ENCODE results near the gene RELA.
A peak's percentile ranks its signal among the peaks of the same experiment; 100 is the strongest.

The RELA gene

GRCh38 chr11:65621460-65621859 lies 41.3 kb downstream of the RELA start:
- Histone ChIP-seq H3K9ac (ENCODE audit: low read depth, low read length) (no peak overlapping the region), H3K27me3 (ENCODE audit: control insufficient read depth, insufficient read depth, low read length) (no peaks in the 10 kb centered on the region), H3K9me3 (ENCODE audit: control insufficient read depth, insufficient read depth, low read length) (no peaks in the 10 kb centered on the region), H3K4me1 (ENCODE audit: control insufficient read depth, insufficient read depth, low read length) (no peaks in the 10 kb centered on the region), H3K36me3 (ENCODE audit: control insufficient read depth, insufficient read depth, low read length) (peaks cover 66% of the 10 kb centered on the region), H3K4me3 (ENCODE audit: low read depth, low read length) (no peak overlapping the region)

GRCh38 chr11:65620666-65621065 lies 42.0 kb downstream of the RELA start:
- H3K36me3 ChIP-seq (ENCODE audit: control insufficient read depth, insufficient read depth, low read length): peaks cover 58% of the 10 kb centered on the region
- H3K27me3 ChIP-seq (ENCODE audit: control insufficient read depth, insufficient read depth, low read length): no peaks in the 10 kb centered on the region
- H3K9me3 ChIP-seq (ENCODE audit: control insufficient read depth, insufficient read depth, low read length): no peaks in the 10 kb centered on the region
- no peak overlapping the region for H3K9ac ChIP-seq (ENCODE audit: low read depth, low read length)
- H3K4me3 ChIP-seq (ENCODE audit: low read depth, low read length): no peak overlapping the region
- no peaks in the 10 kb centered on the region for H3K4me1 ChIP-seq (ENCODE audit: control insufficient read depth, insufficient read depth, low read length)

- no peaks in the 10 kb centered on the region for H3K27me3 ChIP-seq (ENCODE audit: control insufficient read depth, insufficient read depth, low read length)
- no peaks in the 10 kb centered on the region for H3K4me1 ChIP-seq (ENCODE audit: control insufficient read depth, insufficient read depth, low read length)
- H3K9me3 ChIP-seq (ENCODE audit: control insufficient read depth, insufficient read depth, low read length): no peaks in the 10 kb centered on the region
- H3K9ac ChIP-seq (ENCODE audit: low read depth, low read length): no peak overlapping the region
- no peak overlapping the region for H3K4me3 ChIP-seq (ENCODE audit: low read depth, low read length)
- H3K36me3 ChIP-seq (ENCODE audit: control insufficient read depth, insufficient read depth, low read length): peaks cover 52% of the 10 kb centered on the region
These were observed 43.3 kb downstream of the RELA start for GRCh38 chr11:65619281-65619928.

DNA sequence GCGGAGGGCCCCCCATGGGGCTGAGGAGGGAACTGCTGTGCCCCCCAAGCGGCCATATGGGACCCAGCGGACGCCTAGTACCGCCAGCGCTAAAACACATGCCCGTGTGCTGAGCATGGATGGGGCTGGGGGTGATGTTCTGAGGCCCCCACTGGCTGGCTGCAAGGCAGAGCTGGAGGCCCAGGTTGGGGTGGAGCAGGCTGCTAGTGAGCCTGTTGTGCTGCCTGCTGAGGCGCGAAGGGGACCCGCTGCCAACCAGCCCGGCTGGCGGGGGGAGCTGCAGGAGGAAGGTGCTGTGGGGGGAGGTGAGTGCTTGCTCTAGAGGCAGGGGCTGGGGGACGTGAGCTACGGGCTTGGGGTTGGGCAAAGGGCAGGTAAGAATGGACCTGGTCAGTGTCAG lies 44.0 kb downstream of the RELA start:
- H3K4me3 ChIP-seq (ENCODE audit: low read depth, low read length): no peak overlapping the region
- H3K9ac ChIP-seq (ENCODE audit: low read depth, low read length): no peak overlapping the region
- no peaks in the 10 kb centered on the region for H3K9me3 ChIP-seq (ENCODE audit: control insufficient read depth, insufficient read depth, low read length)
- no peaks in the 10 kb centered on the region for H3K4me1 ChIP-seq (ENCODE audit: control insufficient read depth, insufficient read depth, low read length)
- H3K36me3 ChIP-seq (ENCODE audit: control insufficient read depth, insufficient read depth, low read length): peaks cover 46% of the 10 kb centered on the region
- no peaks in the 10 kb centered on the region for H3K27me3 ChIP-seq (ENCODE audit: control insufficient read depth, insufficient read depth, low read length)

GRCh38 chr11:65617990-65618751 lies 44.5 kb downstream of the RELA start:
- H3K27me3 ChIP-seq (ENCODE audit: control insufficient read depth, insufficient read depth, low read length): no peaks in the 10 kb centered on the region
- peaks cover 40% of the 10 kb centered on the region for H3K36me3 ChIP-seq (ENCODE audit: control insufficient read depth, insufficient read depth, low read length)
- H3K9ac ChIP-seq (ENCODE audit: low read depth, low read length): no peak overlapping the region
- H3K9me3 ChIP-seq (ENCODE audit: control insufficient read depth, insufficient read depth, low read length): no peaks in the 10 kb centered on the region
- H3K4me1 ChIP-seq (ENCODE audit: control insufficient read depth, insufficient read depth, low read length): no peaks in the 10 kb centered on the region
- no peak overlapping the region for H3K4me3 ChIP-seq (ENCODE audit: low read depth, low read length)

DNA sequence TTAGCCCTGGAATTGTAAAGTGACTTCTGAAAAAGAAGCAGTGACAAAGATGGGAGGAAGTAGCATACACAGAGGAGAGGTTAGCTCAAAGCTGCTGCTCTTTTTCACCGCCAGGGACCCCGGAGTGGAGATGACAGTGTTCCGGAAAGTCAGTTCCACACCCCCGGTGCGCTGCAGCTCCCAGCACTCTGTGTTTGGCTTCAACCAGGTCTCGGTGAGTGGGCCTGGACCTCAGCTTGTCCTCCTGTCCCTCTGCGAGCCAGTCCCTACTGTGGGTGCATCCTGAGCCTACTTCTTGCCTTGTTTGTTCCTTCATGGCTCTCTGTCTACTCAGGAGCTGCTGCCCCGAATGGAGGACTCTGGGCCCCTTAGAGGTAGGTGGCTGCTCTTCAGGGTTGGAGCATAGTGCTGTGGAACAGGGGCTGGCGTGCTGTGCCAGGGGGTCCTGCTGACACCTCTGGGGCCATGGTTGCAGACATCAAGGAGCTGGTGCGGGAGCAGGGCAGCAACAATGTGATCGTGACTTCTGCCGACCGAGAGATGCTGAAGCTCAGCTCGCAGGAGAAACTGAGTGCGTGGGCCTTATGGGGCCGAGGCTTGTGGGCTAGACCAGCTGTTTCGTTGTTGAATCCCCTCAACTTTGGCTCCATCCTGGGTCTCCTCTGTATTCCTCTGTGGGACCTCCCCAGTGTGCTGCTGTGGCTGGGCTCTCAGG lies 45.4 kb downstream of the RELA start:
- Histone ChIP-seq H3K4me3 (ENCODE audit: low read depth, low read length) (peak overlapping the region; percentile 84), H3K36me3 (ENCODE audit: control insufficient read depth, insufficient read depth, low read length) (peaks cover 41% of the 10 kb centered on the region), H3K4me1 (ENCODE audit: control insufficient read depth, insufficient read depth, low read length) (no peaks in the 10 kb centered on the region), H3K9ac (ENCODE audit: low read depth, low read length) (peak overlapping the region; percentile 54), H3K9me3 (ENCODE audit: control insufficient read depth, insufficient read depth, low read length) (no peaks in the 10 kb centered on the region), H3K27me3 (ENCODE audit: control insufficient read depth, insufficient read depth, low read length) (no peaks in the 10 kb centered on the region)

DNA sequence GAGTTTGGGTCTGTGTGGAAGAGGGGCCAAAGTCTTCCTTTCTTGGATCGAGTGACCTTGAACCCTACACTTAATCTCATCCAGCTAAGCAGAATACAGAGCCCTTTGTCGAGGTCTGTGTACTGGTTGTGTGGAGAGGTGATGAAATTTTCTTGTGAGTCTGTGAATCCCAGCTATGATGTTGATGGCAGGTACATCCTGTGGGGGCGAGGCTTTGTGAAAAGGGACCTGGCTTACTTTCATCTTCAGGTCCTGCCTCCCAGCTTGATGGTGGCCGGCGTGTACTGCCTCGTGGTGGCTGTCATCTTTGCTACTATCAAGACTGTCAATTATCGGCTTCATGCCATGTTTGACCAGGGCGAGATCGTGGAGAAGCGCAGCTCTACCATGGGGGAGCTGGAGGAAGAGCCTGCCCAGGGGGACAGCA lies 46.1 kb downstream of the RELA start:
- peaks cover 37% of the 10 kb centered on the region for H3K36me3 ChIP-seq (ENCODE audit: control insufficient read depth, insufficient read depth, low read length)
- no peaks in the 10 kb centered on the region for H3K27me3 ChIP-seq (ENCODE audit: control insufficient read depth, insufficient read depth, low read length)
- peak overlapping the region; percentile 54 for H3K9ac ChIP-seq (ENCODE audit: low read depth, low read length)
- H3K4me3 ChIP-seq (ENCODE audit: low read depth, low read length): peak overlapping the region; percentile 84
- H3K4me1 ChIP-seq (ENCODE audit: control insufficient read depth, insufficient read depth, low read length): no peaks in the 10 kb centered on the region
- no peaks in the 10 kb centered on the region for H3K9me3 ChIP-seq (ENCODE audit: control insufficient read depth, insufficient read depth, low read length)

- Histone ChIP-seq H3K4me3 (ENCODE audit: low read depth, low read length) (peak overlapping the region; percentile 84), H3K36me3 (ENCODE audit: control insufficient read depth, insufficient read depth, low read length) (peaks cover 37% of the 10 kb centered on the region), H3K4me1 (ENCODE audit: control insufficient read depth, insufficient read depth, low read length) (no peaks in the 10 kb centered on the region), H3K27me3 (ENCODE audit: control insufficient read depth, insufficient read depth, low read length) (no peaks in the 10 kb centered on the region), H3K9ac (ENCODE audit: low read depth, low read length) (peak overlapping the region; percentile 76), H3K9me3 (ENCODE audit: control insufficient read depth, insufficient read depth, low read length) (no peaks in the 10 kb centered on the region)
These were observed 46.7 kb downstream of the RELA start for GRCh38 chr11:65615950-65616574.

- Histone ChIP-seq H3K4me1 (ENCODE audit: control insufficient read depth, insufficient read depth, low read length) (no peaks in the 10 kb centered on the region), H3K9me3 (ENCODE audit: control insufficient read depth, insufficient read depth, low read length) (no peaks in the 10 kb centered on the region), H3K9ac (ENCODE audit: low read depth, low read length) (peak within 1 kb of the TSS; percentile 76), H3K36me3 (ENCODE audit: control insufficient read depth, insufficient read depth, low read length) (peaks cover 30% of the 10 kb centered on the region), H3K4me3 (ENCODE audit: low read depth, low read length) (peak within 1 kb of the TSS; percentile 87), H3K27me3 (ENCODE audit: control insufficient read depth, insufficient read depth, low read length) (no peaks in the 10 kb centered on the region)
These were observed 47.3 kb downstream of the RELA start, which contains the start of gene PCNX3 for GRCh38 chr11:65615229-65615949. Gene PCNX3, plus strand, starts transcription at chr11:65615776. Its CDS starts 536 bp downstream, at chr11:65616312.

DNA sequence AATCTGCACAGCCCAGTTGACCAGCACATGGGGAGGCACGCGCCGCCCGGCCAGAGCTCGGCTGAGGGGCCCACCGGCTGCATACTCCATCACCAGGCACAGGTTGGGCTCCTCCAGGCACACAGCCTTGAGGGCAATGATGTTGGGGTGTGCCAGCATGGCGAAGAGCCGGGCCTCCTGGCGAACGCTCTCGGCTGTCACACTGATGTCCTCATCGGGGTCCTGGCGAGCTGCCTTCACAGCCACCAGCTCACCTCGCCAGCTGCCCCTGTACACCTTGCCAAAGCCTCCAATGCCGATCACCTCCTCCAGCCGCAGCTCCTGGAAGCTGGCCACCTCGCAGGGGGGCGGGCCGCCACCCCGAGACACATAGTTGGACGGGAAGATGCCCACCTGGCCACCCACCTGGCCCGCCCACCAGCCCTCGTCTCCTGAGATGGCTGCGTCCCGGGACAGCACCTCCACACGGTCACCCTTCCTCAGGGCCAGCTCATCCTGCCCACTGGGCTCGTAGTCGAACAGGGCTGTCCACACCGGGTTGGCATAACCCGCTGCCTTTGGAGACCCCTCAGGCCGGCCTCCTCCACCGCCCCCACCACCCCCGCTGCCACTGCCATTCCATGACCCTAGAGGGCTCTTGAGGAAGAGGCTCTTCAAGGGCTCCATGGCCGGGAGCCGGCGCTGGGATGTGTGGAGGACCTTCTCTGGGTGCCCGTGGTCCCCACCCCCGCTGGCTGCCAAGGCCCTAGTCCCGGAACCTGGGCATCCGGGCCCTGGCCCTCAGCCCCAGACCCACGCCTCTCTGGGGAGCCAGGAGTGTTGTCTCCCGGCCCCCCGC lies 49.4 kb downstream of the RELA start:
- H3K4me3 ChIP-seq (ENCODE audit: low read depth, low read length): peak overlapping the region; percentile 87
- H3K36me3 ChIP-seq (ENCODE audit: control insufficient read depth, insufficient read depth, low read length): peaks cover 14% of the 10 kb centered on the region
- no peaks in the 10 kb centered on the region for H3K4me1 ChIP-seq (ENCODE audit: control insufficient read depth, insufficient read depth, low read length)
- H3K9me3 ChIP-seq (ENCODE audit: control insufficient read depth, insufficient read depth, low read length): no peaks in the 10 kb centered on the region
- H3K27me3 ChIP-seq (ENCODE audit: control insufficient read depth, insufficient read depth, low read length): no peaks in the 10 kb centered on the region
- peak overlapping the region; percentile 47 for H3K9ac ChIP-seq (ENCODE audit: low read depth, low read length)
